Prostate gland (tissue), 2 donors: ENCODE data around the gene FOXP1.

ENCODE experiments used
- POLR2A ChIP-seq: fragments of 450-650 bp; IDR thresholded peaks from one replicate; pipeline ENCODE4 v1.6.1; 2016; ENCODE audit warnings: antibody characterized with exemption, mild to moderate bottlenecking
- TF ChIP-seq, protein P1 (sequence below), 4 experiments: fragments of 200-600 bp in 2 of 4; fragments of 450-650 bp in 2 of 4; sonication (generic) in 2 of 4; IDR thresholded peaks; 1 replicate in 3 of 4; 2 replicates in 1 of 4; pipeline ENCODE4 v1.5.1; 2016 to 2019; ENCODE audit warnings: antibody characterized with exemption in 4 of 4, mild to moderate bottlenecking in 2 of 4, moderate library complexity in 2 of 4

DNA sequence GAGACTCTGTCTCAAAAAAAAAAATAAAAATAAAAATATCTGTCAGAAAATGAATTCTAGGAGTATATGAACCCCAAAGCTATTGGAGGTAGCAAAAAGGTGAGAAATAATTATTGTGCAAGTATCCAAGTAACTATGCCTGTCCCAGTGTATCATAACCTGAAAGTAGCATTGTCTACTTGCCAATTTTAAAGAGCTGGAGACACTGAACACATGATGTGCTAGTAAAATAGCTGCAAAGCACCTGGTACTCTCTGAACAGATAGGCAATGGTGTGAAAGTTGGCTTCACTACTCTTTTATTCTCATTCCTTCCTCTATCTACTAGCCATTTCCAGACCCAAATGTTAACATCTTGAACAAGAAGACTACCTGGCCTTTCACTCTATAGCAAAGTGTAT is 208.9 kb downstream of the FOXP1 start:
- TF ChIP-seq, protein P1, sequence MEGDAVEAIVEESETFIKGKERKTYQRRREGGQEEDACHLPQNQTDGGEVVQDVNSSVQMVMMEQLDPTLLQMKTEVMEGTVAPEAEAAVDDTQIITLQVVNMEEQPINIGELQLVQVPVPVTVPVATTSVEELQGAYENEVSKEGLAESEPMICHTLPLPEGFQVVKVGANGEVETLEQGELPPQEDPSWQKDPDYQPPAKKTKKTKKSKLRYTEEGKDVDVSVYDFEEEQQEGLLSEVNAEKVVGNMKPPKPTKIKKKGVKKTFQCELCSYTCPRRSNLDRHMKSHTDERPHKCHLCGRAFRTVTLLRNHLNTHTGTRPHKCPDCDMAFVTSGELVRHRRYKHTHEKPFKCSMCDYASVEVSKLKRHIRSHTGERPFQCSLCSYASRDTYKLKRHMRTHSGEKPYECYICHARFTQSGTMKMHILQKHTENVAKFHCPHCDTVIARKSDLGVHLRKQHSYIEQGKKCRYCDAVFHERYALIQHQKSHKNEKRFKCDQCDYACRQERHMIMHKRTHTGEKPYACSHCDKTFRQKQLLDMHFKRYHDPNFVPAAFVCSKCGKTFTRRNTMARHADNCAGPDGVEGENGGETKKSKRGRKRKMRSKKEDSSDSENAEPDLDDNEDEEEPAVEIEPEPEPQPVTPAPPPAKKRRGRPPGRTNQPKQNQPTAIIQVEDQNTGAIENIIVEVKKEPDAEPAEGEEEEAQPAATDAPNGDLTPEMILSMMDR (IDR thresholded peaks at IDR 0.05), result no peak
- no peak for TF ChIP-seq POLR2A
